ENCODE measurements around the gene STAP1.
"Not testable (repeated sequence)": the region's sequence is repeated elsewhere in the genome, so short reads cannot be mapped to it uniquely, and the experiment has no call there.

The STAP1 gene

DNA sequence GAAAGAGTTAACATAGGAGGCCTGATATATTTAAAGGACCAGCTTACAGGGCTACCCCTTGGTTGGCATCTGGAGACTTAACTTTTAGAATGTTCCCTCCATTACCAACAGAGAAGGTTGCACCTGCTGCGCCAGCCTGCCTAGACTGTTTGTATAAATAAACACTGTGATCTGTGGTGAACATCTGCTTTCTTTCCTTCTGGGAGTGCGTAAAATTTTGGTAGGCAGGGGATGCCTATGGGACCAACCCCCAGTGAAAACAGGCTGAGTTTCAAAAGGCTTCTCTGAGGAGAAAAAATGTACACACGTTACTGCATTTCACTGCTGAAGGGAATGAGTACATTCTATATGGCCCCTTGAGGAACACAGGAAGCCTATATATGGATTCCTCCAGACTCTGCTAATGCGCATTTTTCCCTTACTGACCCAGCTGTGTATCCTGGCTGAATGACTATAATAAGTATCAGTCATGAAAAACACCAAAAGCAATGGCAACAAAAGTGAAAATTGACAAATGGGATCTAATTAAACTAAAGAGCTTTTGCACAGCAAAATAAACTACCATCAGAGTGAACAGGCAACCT, 27.1 kb upstream of the STAP1 start:
- no peak for DNase-seq (ENCODE audit: low spot score)
- TF ChIP-seq, protein P1, sequence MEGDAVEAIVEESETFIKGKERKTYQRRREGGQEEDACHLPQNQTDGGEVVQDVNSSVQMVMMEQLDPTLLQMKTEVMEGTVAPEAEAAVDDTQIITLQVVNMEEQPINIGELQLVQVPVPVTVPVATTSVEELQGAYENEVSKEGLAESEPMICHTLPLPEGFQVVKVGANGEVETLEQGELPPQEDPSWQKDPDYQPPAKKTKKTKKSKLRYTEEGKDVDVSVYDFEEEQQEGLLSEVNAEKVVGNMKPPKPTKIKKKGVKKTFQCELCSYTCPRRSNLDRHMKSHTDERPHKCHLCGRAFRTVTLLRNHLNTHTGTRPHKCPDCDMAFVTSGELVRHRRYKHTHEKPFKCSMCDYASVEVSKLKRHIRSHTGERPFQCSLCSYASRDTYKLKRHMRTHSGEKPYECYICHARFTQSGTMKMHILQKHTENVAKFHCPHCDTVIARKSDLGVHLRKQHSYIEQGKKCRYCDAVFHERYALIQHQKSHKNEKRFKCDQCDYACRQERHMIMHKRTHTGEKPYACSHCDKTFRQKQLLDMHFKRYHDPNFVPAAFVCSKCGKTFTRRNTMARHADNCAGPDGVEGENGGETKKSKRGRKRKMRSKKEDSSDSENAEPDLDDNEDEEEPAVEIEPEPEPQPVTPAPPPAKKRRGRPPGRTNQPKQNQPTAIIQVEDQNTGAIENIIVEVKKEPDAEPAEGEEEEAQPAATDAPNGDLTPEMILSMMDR (IDR thresholded peaks at IDR 0.05; ENCODE audit: extremely low read depth, insufficient read depth, missing control alignments): no peak
- in situ Hi-C loops (cut with MboI; ENCODE audit: low pct_unique_long_range_greater_than_20kb, low sequenced_read_pairs, unreplicated experiment): loop anchor here (25.0 kb wide), 1 partner anchor 631 kb away; no protein-coding TSS in a partner anchor

- DNase-seq (ENCODE audit: low spot score): not testable (repeated sequence)
- in situ Hi-C loops (cut with MboI; ENCODE audit: low pct_unique_long_range_greater_than_20kb, low sequenced_read_pairs, unreplicated experiment): loop anchor here (25.0 kb wide), 1 partner anchor 630 kb away; no protein-coding TSS in a partner anchor
Measured at GRCh38 chr4:67532397-67532796, 26.1 kb upstream of the STAP1 start.

GRCh38 chr4:67533112-67533511, 25.4 kb upstream of the STAP1 start:
- TF ChIP-seq, protein P1 (IDR thresholded peaks at IDR 0.05; ENCODE audit: extremely low read depth, insufficient read depth, missing control alignments): no peak
- in situ Hi-C loops (cut with MboI; ENCODE audit: low pct_unique_long_range_greater_than_20kb, low sequenced_read_pairs, unreplicated experiment): loop anchor here (25.0 kb wide), 1 partner anchor 629 kb away; no protein-coding TSS in a partner anchor
- no peak for DNase-seq (ENCODE audit: low spot score)

- in situ Hi-C loops (cut with MboI; ENCODE audit: low pct_unique_long_range_greater_than_20kb, low sequenced_read_pairs, unreplicated experiment): loop anchor here (25.0 kb wide), 1 partner anchor 627 kb away; no protein-coding TSS in a partner anchor
- TF ChIP-seq, protein P1 (IDR thresholded peaks at IDR 0.05; ENCODE audit: extremely low read depth, insufficient read depth, missing control alignments): no peak
Measured at GRCh38 chr4:67535280-67535840, 23.2 kb upstream of the STAP1 start.

GRCh38 chr4:67539830-67540229, 18.7 kb upstream of the STAP1 start:
- no peak for DNase-seq (ENCODE audit: low spot score)
- TF ChIP-seq, protein P1 (IDR thresholded peaks at IDR 0.05; ENCODE audit: extremely low read depth, insufficient read depth, missing control alignments): no peak
- in situ Hi-C loops (cut with MboI; ENCODE audit: low pct_unique_long_range_greater_than_20kb, low sequenced_read_pairs, unreplicated experiment): loop anchor here (10.0 to 25.0 kb wide), 2 partner anchors 375 to 622 kb away; no protein-coding TSS in a partner anchor

More at GRCh38 chr4:67535280-67535840, 23.2 kb upstream of the STAP1 start:
- DNase-seq (ENCODE audit: low spot score): no peak

DNA sequence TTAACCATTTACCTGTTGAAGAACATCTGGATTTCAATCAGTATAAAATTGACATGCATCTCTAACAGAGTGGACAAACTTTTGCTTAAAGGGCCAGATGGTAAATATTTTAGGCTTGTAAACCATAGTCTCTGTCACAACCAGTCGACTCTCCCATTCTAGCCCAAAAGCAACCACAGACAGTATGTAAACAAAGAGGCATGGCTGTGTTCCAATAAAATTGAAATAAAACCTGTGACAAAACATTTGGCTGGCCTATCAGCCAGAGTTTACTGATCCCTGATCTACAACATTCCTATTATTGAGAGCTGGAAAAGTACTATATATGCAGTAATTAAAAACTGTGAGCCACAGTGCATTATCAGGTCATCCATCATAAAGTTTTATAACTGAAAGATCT, 16.5 kb upstream of the STAP1 start:
- TF ChIP-seq, protein P1 (IDR thresholded peaks at IDR 0.05; ENCODE audit: extremely low read depth, insufficient read depth, missing control alignments): no peak
- DNase-seq (ENCODE audit: low spot score): no peak
- in situ Hi-C loops (cut with MboI; ENCODE audit: low pct_unique_long_range_greater_than_20kb, low sequenced_read_pairs, unreplicated experiment): loop anchor here (10.0 to 25.0 kb wide), 2 partner anchors 373 to 620 kb away; no protein-coding TSS in a partner anchor

Measured in GM13977 (cell line).